Cardiac muscle cell (in vitro differentiated cells and primary cell): ENCODE results near the gene COMMD4. TPM values are rescaled to one million over a fixed set of nuclear protein-coding genes. Genes with fewer than 3 reads are reported as not detected.

Experiments used
- DNase-seq, 2 donors: peaks; one replicate each; pipeline versions ENCODE4 v3.0.0 to v3.0.0-alpha.2; 2010 to 2017; ENCODE audit warnings: low read depth in 1 of 2, low spot score in 1 of 2
- H3K27ac ChIP-seq: fragments of 200-600 bp; sonication (generic); 2 replicates; pipeline ENCODE4 v1.5.1; 2016
- H3K27me3 ChIP-seq: fragments of 200-600 bp; sonication (generic); 2 replicates; pipeline ENCODE4 v1.6.0; 2016; ENCODE audit warnings: control low read depth
- H3K36me3 ChIP-seq: fragments of 200-600 bp; sonication (generic); 2 replicates; pipeline ENCODE4 v1.5.1; 2016; ENCODE audit warnings: control low read depth
- H3K4me1 ChIP-seq: fragments of 200-600 bp; sonication (generic); 2 replicates; pipeline ENCODE4 v1.8.1; 2017; ENCODE audit warnings: low read depth, mild to moderate bottlenecking, mixed run types
- H3K4me3 ChIP-seq: fragments of 200-600 bp; sonication (generic); 2 replicates; pipeline ENCODE4 v1.5.1; 2016; ENCODE audit warnings: mild to moderate bottlenecking
- H3K9me3 ChIP-seq: fragments of 200-600 bp; sonication (generic); 2 replicates; pipeline ENCODE4 v1.5.1; 2017; ENCODE audit warnings: low read depth, mild to moderate bottlenecking, control low read depth
- polyA plus RNA-seq: library from polyadenylated mRNA; unstranded; fragments of >200 nt; fragmentation: Nextera tagmentation; extraction: Ambion mirVana; gene quantifications from 2 replicates; pipeline ENCODE4 v1.2.1, GENCODE V29; 2016
- total RNA-seq: library from RNA; depleted of rRNA; stranded (reverse); fragments of >200 nt; gene quantifications from 2 replicates; pipeline ENCODE4 v1.2.3, GENCODE V29; 2016
- TF ChIP-seq, protein P1 (sequence below): IDR thresholded peaks from 2 replicates; pipeline ENCODE4 v1.5.1; 2012; ENCODE audit warnings: low read depth, mild to moderate bottlenecking, low read length

Gene COMMD4
- total and polyA plus RNA-seq, 2 experiments from 2014 or later, result 66.3 to 98.8 TPM

DNA sequence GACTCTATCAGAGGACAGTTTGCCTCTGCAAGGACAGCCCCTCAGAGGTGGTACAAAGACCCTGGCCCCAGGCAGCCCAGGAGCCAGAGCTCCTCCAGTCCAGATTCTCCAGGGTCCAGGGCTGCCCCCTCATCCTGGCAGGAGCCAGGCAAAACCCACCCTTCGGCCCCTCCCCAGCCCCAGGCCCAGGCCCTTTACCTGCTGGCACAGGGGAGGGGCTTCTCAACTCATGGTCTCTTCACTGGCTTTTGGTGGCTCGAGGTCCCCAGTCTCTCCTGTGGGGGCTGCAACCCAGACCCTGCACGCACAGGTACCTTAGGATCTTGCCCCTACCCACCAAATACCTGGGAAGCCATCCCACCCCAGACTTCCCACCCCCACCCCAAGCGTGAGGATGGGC is 19.5 kb downstream of the COMMD4 start:
- no peaks in the 10 kb centered on the region for H3K9me3 ChIP-seq
- TF ChIP-seq, protein P1, sequence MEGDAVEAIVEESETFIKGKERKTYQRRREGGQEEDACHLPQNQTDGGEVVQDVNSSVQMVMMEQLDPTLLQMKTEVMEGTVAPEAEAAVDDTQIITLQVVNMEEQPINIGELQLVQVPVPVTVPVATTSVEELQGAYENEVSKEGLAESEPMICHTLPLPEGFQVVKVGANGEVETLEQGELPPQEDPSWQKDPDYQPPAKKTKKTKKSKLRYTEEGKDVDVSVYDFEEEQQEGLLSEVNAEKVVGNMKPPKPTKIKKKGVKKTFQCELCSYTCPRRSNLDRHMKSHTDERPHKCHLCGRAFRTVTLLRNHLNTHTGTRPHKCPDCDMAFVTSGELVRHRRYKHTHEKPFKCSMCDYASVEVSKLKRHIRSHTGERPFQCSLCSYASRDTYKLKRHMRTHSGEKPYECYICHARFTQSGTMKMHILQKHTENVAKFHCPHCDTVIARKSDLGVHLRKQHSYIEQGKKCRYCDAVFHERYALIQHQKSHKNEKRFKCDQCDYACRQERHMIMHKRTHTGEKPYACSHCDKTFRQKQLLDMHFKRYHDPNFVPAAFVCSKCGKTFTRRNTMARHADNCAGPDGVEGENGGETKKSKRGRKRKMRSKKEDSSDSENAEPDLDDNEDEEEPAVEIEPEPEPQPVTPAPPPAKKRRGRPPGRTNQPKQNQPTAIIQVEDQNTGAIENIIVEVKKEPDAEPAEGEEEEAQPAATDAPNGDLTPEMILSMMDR, result no peak
- H3K27me3 ChIP-seq, result no peaks in the 10 kb centered on the region
- H3K27ac ChIP-seq, result no peak overlapping the region
- DNase-seq, result no peak
- no peak overlapping the region for H3K4me3 ChIP-seq
- H3K4me1 ChIP-seq, result no peaks in the 10 kb centered on the region
- H3K36me3 ChIP-seq, result peaks cover 4% of the 10 kb centered on the region

DNA sequence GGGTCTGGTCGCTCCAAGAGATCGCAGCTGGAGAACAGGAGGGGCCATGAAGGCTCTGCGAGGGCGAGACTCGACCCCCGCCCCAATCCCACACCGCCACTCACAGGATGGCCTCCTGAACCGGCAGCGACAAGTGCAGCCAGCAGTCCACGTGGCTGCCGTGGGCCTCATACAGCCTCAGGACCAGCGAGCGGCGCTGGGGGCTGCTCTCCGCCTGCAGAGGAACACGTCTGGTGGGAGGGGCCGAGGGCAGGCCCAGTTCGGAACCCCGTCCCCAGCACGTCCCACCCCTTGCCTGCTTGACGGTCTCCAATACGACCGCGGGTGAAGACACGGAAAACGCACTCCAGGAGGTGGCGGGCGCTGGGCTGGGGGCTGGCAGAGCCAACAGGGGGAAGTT is 20.1 kb downstream of the COMMD4 start:
- TF ChIP-seq, protein P1, result no peak

GRCh38 chr15:75356517-75356916 is 20.7 kb downstream of the COMMD4 start:
- TF ChIP-seq, protein P1, result no peak
- peaks cover 4% of the 10 kb centered on the region for H3K36me3 ChIP-seq
- H3K4me3 ChIP-seq, result no peak overlapping the region
- DNase-seq, result no peak
- H3K4me1 ChIP-seq, result no peaks in the 10 kb centered on the region
- no peaks in the 10 kb centered on the region for H3K9me3 ChIP-seq
- no peak overlapping the region for H3K27ac ChIP-seq
- H3K27me3 ChIP-seq, result no peaks in the 10 kb centered on the region

More for the DNA sequence above, 20.1 kb downstream of the COMMD4 start:
- Histone ChIP-seq H3K4me1 (no peaks in the 10 kb centered on the region), H3K27ac (no peak overlapping the region), H3K27me3 (no peaks in the 10 kb centered on the region), H3K9me3 (no peaks in the 10 kb centered on the region), H3K36me3 (peaks cover 4% of the 10 kb centered on the region), H3K4me3 (no peak overlapping the region)
- DNase-seq, result no peak

DNA sequence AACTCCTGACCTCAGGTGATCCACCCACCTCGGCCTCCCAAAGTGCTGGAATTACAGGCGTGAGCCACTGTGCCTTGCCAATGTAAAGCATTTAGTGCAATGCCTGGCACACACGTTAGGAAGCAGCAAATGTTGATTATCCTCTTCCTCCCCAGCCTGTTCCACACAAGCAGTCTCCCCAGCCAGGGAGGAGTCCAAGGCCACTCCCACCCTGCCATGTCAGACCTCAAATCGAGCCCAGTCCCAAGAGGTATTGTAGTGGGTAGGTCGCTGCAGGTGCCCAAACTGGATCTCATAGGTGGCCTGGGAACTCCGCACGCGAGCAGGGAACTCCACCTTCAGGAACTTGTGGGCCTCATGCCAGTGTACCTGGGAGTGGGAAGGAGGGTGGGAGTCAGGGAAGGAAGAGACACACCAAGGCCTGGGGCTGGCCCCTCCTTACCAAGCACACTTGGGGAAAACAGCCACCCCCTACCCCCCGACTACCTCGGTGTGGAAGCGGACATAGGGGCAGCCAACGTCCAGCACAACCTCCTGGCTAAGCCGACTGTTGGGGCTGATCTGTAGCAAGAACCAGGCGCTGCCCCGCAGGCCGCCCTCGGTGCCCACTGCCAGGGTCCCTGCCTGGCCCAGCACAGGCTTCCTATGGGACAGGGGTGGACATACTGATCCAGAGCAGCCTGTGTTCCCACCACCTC is 22.3 kb downstream of the COMMD4 start:
- no peaks in the 10 kb centered on the region for H3K4me1 ChIP-seq
- DNase-seq, result no peak
- H3K27ac ChIP-seq, result no peak overlapping the region
- peaks cover 7% of the 10 kb centered on the region for H3K36me3 ChIP-seq
- no peak overlapping the region for H3K4me3 ChIP-seq
- TF ChIP-seq, protein P1, result no peak
- no peaks in the 10 kb centered on the region for H3K27me3 ChIP-seq
- no peaks in the 10 kb centered on the region for H3K9me3 ChIP-seq

DNA sequence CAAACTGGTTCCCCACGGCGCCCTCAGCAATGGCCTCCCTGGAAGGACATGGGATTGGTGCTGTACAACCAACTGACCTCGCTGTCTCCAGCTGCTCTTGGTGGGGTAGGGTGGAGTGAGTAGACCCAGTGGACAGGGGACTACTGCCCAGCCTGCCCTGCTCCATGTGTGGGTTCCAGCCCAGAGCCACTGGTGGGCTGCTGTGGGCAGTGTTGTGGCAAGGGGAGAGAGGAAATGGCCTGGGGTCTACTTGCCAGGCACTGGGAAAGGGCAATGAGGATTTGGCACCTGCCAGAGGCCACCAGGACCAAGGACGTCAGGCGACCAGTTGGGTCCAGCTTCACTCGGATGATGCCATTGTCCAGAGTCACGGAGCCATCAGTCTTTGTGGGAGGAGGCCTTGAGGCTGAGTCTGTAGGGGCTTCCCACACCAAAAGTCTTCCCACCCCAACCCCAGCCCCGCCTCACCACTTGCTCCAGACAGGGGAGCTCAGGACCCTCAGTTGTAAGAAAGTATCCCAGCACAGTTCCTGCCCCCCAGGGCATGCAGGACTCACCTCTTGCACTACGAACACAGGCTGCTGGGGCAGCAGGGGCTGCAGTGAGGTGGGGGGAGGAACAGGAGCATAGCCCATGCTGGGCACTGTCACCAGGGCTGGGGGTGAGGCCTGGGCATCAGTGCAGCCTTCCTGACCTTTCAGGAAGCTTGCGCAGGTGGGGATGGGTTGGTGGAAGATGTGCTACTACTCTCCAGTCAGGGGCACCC is 23.1 kb downstream of the COMMD4 start:
- H3K27ac ChIP-seq, result no peak overlapping the region
- H3K36me3 ChIP-seq, result peaks cover 7% of the 10 kb centered on the region
- no peak overlapping the region for H3K4me3 ChIP-seq
- no peaks in the 10 kb centered on the region for H3K27me3 ChIP-seq
- DNase-seq, result no peak
- no peaks in the 10 kb centered on the region for H3K9me3 ChIP-seq
- H3K4me1 ChIP-seq, result no peaks in the 10 kb centered on the region
- TF ChIP-seq, protein P1, result no peak
